Fibroblast of the aortic adventitia (primary cell): ENCODE data around the gene EFNB2. TPM values are rescaled to one million over a fixed set of nuclear protein-coding genes. Genes with fewer than 3 reads are reported as not detected.

Experiments
- DNase-seq: peaks from one replicate; pipeline ENCODE4 v3.0.0-alpha.2; 2010; ENCODE audit warnings: low read depth
- H3K4me3 ChIP-seq: 2 replicates; pipeline ENCODE4 v1.5.1; 2011; ENCODE audit warnings: low read depth, mild to moderate bottlenecking, control low read depth, low read length, moderate library complexity
- CTCF ChIP-seq: IDR thresholded peaks from 2 replicates; pipeline ENCODE4 v1.5.1; 2011; ENCODE audit warnings: mild to moderate bottlenecking, low read length, control low read depth, inconsistent platforms; ENCODE audit not compliant: insufficient read depth
- total RNA-seq: library from RNA; depleted of rRNA; stranded (reverse); fragments of >200 nt; gene quantifications from 2 replicates; pipeline ENCODE4 v1.2.3, GENCODE V29; 2012; ENCODE audit warnings: low replicate concordance

Gene EFNB2
- total RNA-seq, 1 donor, result 5.5 TPM

DNA sequence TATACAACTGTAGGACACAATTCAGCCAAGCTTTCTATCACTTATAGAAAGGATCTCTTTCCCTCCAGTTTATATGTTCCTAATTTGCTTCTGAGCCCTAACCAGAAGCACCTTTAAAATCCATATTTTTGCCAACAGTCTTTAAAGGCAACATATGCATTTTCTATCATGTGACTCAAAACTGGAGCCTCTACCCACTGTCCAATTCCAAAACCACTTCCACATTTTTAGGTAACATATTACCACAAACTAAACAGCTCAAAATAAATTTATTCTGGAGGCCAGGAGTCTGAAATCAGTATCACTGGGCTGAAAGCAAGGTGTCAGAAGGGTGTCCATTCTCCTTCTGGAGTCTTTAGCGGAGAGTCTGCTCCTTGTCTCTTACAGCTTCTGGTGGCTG lies 15.9 kb upstream of the EFNB2 start:
- TF ChIP-seq CTCF, result no peak
- no peak overlapping the region for H3K4me3 ChIP-seq
- no peak for DNase-seq

DNA sequence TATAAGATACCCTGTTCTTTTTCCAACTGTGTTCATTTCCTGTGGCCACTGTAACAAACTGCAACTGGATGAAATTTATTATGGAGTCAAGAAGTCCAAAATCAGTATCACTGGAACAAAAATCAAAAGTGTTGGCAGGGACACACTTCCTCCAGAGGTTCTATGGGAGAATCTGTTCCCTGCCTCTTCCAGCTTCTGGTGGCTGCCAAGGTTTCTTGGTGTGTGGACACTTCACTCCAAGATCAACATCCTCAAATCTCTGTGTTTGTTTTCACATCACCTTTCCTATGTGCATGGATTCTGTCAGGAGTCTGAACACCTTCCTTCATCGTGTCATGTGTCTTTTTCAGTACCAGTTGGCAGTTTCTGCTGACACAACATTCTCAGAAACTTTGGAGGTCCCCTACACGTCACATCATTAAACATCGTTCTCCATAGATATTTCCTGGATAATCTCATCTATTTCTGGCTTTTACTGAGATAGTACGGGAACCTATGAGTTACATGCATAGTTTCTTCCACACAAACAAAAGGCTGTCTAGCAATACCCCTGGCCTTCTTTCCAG lies 15.2 kb upstream of the EFNB2 start:
- peak; percentile 16 for DNase-seq
- H3K4me3 ChIP-seq, result no peak overlapping the region
- TF ChIP-seq CTCF, result no peak

DNA sequence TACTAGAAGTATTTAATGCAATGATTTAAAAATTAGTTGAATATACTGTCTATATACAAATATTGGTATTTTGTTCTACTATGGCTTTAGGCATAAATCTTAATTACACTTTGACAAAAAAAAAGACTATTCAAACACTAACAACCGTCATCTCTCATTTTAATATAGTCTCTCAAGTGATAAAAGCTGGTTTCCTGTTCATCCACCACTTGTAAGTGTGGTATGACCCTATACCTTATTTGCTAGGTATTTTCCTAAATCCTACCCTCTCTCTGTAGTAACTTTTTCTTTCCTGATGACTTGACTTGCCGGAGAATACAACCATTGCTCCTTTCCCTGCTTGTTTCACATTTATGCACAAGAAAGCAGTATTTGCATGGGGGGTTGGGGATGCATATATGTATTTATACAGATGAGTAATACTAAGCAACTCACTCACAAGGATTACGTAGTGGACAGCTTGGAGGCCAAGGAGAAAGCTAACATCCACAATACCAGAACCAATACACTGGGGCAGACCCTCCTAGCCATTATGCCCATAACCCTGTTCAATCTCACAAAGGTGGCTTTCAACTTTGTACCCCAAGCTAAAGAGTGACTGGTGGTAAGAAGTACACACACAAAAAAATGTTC lies 12.7 kb upstream of the EFNB2 start:
- no peak overlapping the region for H3K4me3 ChIP-seq
- DNase-seq, result no peak
- TF ChIP-seq CTCF, result no peak

GRCh38 chr13:106541826-106542225 lies 6.4 kb upstream of the EFNB2 start:
- no peak for TF ChIP-seq CTCF
- no peak overlapping the region for H3K4me3 ChIP-seq
- no peak for DNase-seq

DNA sequence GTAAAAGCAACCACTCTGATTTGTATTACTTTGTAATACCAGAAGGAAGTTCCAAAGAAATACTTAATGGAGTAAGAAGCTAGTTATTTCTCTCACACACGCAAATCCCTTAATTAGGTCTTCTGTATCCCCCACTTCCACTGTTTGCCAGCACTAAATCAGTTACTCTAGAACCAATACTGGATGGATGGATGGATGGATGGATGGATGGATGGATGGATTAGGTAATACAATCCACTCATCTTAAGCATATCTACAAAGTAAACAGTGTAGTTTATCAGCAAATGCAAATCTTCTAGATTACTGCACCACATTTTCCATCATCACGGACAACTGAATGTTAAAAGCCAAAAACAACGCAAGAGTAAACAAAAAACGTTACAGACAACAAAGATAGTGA lies 5.2 kb upstream of the EFNB2 start:
- TF ChIP-seq CTCF, result no peak
- no peak overlapping the region for H3K4me3 ChIP-seq
- DNase-seq, result no peak

GRCh38 chr13:106537521-106537920 lies 2.1 kb upstream of the EFNB2 start:
- no peak for TF ChIP-seq CTCF
- DNase-seq, result no peak
- H3K4me3 ChIP-seq, result no peak overlapping the region
